ENCODE measurements around the gene PHC2. TPM values are rescaled to one million over a fixed set of nuclear protein-coding genes. Genes with fewer than 3 reads are reported as not detected.

PHC2 gene
- total RNA-seq, 1 experiment from 2014 or later = 176 TPM

DNA sequence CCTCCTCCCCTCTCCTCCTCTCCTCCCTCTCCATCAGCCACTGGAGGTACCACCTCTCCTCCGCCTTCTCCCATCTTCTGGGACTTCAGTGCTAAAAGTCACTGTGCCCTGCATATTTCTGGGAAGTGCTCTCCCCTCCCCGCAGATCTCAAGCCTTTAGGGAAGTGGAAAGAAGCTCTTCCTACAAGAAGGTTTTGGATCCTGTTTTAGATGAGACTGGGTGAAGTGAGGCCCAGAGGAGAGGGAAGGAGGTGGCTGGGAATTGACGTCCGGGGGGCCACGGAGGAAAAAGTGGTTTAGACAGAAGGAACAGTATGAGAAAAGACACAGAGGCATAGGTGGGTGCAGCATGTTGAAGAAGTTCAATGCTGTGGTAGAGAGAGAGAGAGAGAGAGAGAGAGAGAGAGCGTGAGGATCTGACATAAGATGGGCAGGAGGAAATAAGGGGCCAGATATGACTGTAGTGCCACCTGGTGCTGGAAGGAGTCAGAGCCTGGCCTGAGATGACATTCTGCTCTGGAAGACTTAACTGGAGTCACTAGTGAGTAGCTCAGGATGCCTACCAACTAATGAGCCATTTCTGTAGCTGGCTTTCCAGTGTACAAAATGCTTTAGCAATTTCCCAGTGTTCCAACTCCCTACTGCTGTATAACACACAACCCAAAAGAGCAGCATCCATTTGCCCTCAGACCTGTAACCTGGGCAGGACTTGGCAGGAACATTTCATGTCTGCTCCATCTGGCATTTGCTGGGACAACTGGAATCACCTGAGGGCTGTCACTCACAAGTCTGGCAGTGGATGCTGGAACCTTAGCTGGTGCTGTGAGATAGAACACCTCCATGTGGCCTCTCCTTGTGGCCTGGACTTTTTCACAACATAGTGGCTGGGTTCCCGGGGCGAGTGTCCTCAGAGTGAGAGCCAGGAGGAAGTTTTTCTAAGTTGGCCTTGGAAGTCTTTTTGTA is 24.9 kb upstream of the PHC2 start:
- RAD21 ChIA-PET (ENCODE audit: low non-redundant PET in 1 of 2, low total read pairs in 2 of 2, uncharacterized antibody in 2 of 2, unreplicated experiment in 2 of 2) = interaction anchor here (0.6 to 1.4 kb wide), 14 partner anchors 11 to 160 kb away, joined by 3 to 10 read pairs (median 3); partner anchors contain the start of gene ZSCAN20 (in 1 of the 2)
- no peak for TF ChIP-seq ELF1 (IDR thresholded peaks at IDR 0.05; ENCODE audit: borderline replicate concordance, low read depth)
- TF ChIP-seq EZH2phosphoT487 (IDR thresholded peaks at IDR 0.05; ENCODE audit: borderline replicate concordance) = no peak
- TF ChIP-seq SIN3A (IDR thresholded peaks at IDR 0.05; ENCODE audit: low read depth) = no peak
- no peak for TF ChIP-seq SRF (IDR thresholded peaks at IDR 0.05; ENCODE audit: low read depth)
- TF ChIP-seq TCF7L2 (IDR thresholded peaks at IDR 0.05; ENCODE audit: borderline replicate concordance, extremely low read depth, insufficient read depth, insufficient read length) = peak; percentile 86
- TF ChIP-seq ZFX (IDR thresholded peaks at IDR 0.05) = no peak
- TF ChIP-seq, protein P1, sequence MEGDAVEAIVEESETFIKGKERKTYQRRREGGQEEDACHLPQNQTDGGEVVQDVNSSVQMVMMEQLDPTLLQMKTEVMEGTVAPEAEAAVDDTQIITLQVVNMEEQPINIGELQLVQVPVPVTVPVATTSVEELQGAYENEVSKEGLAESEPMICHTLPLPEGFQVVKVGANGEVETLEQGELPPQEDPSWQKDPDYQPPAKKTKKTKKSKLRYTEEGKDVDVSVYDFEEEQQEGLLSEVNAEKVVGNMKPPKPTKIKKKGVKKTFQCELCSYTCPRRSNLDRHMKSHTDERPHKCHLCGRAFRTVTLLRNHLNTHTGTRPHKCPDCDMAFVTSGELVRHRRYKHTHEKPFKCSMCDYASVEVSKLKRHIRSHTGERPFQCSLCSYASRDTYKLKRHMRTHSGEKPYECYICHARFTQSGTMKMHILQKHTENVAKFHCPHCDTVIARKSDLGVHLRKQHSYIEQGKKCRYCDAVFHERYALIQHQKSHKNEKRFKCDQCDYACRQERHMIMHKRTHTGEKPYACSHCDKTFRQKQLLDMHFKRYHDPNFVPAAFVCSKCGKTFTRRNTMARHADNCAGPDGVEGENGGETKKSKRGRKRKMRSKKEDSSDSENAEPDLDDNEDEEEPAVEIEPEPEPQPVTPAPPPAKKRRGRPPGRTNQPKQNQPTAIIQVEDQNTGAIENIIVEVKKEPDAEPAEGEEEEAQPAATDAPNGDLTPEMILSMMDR (IDR thresholded peaks at IDR 0.05 in 2 of 3, conservative IDR thresholded peaks at IDR 0.05 in 1 of 3; ENCODE audit: borderline replicate concordance in 1 of 3, insufficient read depth in 1 of 3, low read depth in 2 of 3, low read length in 2 of 3) = peak; percentile 84 to 92 (median 84)
- TF ChIP-seq, protein P2, sequence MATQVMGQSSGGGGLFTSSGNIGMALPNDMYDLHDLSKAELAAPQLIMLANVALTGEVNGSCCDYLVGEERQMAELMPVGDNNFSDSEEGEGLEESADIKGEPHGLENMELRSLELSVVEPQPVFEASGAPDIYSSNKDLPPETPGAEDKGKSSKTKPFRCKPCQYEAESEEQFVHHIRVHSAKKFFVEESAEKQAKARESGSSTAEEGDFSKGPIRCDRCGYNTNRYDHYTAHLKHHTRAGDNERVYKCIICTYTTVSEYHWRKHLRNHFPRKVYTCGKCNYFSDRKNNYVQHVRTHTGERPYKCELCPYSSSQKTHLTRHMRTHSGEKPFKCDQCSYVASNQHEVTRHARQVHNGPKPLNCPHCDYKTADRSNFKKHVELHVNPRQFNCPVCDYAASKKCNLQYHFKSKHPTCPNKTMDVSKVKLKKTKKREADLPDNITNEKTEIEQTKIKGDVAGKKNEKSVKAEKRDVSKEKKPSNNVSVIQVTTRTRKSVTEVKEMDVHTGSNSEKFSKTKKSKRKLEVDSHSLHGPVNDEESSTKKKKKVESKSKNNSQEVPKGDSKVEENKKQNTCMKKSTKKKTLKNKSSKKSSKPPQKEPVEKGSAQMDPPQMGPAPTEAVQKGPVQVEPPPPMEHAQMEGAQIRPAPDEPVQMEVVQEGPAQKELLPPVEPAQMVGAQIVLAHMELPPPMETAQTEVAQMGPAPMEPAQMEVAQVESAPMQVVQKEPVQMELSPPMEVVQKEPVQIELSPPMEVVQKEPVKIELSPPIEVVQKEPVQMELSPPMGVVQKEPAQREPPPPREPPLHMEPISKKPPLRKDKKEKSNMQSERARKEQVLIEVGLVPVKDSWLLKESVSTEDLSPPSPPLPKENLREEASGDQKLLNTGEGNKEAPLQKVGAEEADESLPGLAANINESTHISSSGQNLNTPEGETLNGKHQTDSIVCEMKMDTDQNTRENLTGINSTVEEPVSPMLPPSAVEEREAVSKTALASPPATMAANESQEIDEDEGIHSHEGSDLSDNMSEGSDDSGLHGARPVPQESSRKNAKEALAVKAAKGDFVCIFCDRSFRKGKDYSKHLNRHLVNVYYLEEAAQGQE (IDR thresholded peaks at IDR 0.05; ENCODE audit: low read depth) = no peak
- TF ChIP-seq, protein P3, sequence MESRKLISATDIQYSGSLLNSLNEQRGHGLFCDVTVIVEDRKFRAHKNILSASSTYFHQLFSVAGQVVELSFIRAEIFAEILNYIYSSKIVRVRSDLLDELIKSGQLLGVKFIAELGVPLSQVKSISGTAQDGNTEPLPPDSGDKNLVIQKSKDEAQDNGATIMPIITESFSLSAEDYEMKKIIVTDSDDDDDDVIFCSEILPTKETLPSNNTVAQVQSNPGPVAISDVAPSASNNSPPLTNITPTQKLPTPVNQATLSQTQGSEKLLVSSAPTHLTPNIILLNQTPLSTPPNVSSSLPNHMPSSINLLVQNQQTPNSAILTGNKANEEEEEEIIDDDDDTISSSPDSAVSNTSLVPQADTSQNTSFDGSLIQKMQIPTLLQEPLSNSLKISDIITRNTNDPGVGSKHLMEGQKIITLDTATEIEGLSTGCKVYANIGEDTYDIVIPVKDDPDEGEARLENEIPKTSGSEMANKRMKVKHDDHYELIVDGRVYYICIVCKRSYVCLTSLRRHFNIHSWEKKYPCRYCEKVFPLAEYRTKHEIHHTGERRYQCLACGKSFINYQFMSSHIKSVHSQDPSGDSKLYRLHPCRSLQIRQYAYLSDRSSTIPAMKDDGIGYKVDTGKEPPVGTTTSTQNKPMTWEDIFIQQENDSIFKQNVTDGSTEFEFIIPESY (IDR thresholded peaks at IDR 0.05; ENCODE audit: extremely low read depth, insufficient replicate concordance, low read length) = no peak
- TF ChIP-seq, protein P4, sequence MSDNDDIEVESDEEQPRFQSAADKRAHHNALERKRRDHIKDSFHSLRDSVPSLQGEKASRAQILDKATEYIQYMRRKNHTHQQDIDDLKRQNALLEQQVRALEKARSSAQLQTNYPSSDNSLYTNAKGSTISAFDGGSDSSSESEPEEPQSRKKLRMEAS (IDR thresholded peaks at IDR 0.05) = peak; percentile 60; the same call in 1 of the 2 replicates
- peak; percentile 98 for TF ChIP-seq RAD21 (IDR thresholded peaks at IDR 0.05; ENCODE audit: low read depth)
- TF ChIP-seq SP1 (IDR thresholded peaks at IDR 0.05; ENCODE audit: low read depth) = peak; percentile 11; the same call in 1 of the 2 replicates
- no peak for TF ChIP-seq EGR1 (IDR thresholded peaks at IDR 0.05; ENCODE audit: low read depth)
- TF ChIP-seq EZH2 (IDR thresholded peaks at IDR 0.05) = no peak
- no peak for TF ChIP-seq CEBPB (IDR thresholded peaks at IDR 0.05; ENCODE audit: low read depth)
- TF ChIP-seq FOSL1 (IDR thresholded peaks at IDR 0.05; ENCODE audit: low read depth) = no peak
- peak; percentile 52 for TF ChIP-seq YY1 (IDR thresholded peaks at IDR 0.05; ENCODE audit: extremely low read depth, insufficient replicate concordance, low read depth, low read length)

More for the DNA sequence above, 24.9 kb upstream of the PHC2 start:
- Histone ChIP-seq H4K20me1 (ENCODE audit: insufficient read depth) (no peaks in the 10 kb centered on the region), H3K9me3 (ENCODE audit: control insufficient read depth in 1 of 2, insufficient read depth in 1 of 2, low read depth in 1 of 2, low read length in 2 of 2) (peaks cover 0 to 9% of the 10 kb centered on the region in 2 experiments; a peak in 1 of 4 replicates), H3K27me3 (ENCODE audit: insufficient read depth, low read length) (no peaks in the 10 kb centered on the region), H3K4me2 (ENCODE audit: low read length) (peak overlapping the region; percentile 38), H3K36me3 (ENCODE audit: control insufficient read depth in 1 of 2, insufficient read depth in 2 of 2, low read length in 2 of 2) (no peaks in the 10 kb centered on the region), H3K27ac (ENCODE audit: low read depth, low read length) (no peak overlapping the region; the same call in 1 of the 2 replicates), H3K79me2 (ENCODE audit: insufficient read depth, low read length) (no peaks in the 10 kb centered on the region), H3K9me2 (ENCODE audit: insufficient read depth) (no peaks in the 10 kb centered on the region), H3K4me3 (replicated peaks in 1 of 2; ENCODE audit: low read depth in 1 of 2, low read length in 2 of 2) (no peak overlapping the region), H3K4me1 (ENCODE audit: control insufficient read depth in 1 of 2, insufficient read depth in 2 of 2, low read length in 2 of 2) (peaks cover 40 to 59% of the 10 kb centered on the region in 2 experiments), H2AFZ (ENCODE audit: low read depth, low read length, poor library complexity, severe bottlenecking) (peak overlapping the region; percentile 36), H3K9ac (ENCODE audit: low read length) (no peak overlapping the region)
- ChIA-PET POLR2A (interaction anchor here (0.7 kb wide), 2 partner anchors 76 to 169 kb away, joined by 3 read pairs; no protein-coding TSS in a partner anchor), CTCF (interaction anchor here (0.6 to 2.0 kb wide), 18 partner anchors 9 to 1035 kb away, joined by 3 to 24 read pairs (median 3); partner anchors contain the start of gene TRIM62)
- peak; percentile 92 for ATAC-seq
- peak; percentile 80 for DNase-seq (ENCODE audit: low read depth, low spot score)
- intact Hi-C loops (cut with micrococcal nuclease) = loop anchor here (5.0 kb wide), 5 partner anchors 74 to 359 kb away; no protein-coding TSS in a partner anchor
- BruUV-seq (replicated peaks) = no TSS peak

Data from HCT116 (cell line).